ENCODE results near the gene TBRG1.
A peak's percentile ranks its signal among the peaks of the same experiment; 100 is the strongest.

Gene TBRG1

DNA sequence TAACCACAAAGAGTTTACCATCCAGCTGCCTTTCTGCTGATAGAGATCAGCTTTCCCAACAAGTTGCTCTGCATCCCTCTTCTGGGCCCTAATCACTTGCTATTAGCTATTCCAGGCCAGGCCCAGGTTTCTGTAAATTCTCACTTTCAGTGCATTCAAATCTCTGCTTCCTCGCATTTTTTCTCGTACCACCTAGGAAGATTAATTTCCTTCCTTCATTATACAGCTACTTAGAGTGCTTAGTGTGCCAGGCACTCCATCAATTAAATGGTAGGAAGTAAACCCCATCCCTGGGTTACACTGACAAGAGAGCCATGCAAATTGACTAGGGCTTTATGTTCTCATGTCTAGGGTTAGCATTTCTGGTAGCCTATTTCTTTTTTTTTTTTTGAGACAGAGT lies 41.2 kb downstream of the TBRG1 start:
- no peak for DNase-seq

DNA sequence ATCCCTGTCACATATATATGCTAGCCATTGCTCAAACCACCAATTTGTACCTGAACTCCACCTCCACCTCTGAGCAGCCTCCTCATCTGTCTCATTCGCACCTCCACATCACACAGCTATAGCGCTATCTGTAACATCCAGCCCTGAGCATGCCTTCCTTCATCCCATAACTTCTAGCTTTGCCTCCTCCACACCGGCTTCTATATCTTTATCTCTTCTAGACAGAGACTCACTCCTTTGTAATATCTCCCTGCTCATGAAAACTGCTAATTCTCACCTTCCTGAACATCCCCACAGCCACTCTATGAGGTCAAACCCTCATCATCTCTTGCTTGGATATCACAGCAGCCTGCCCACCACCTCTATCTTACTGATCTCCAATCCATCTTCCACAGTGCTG lies 44.9 kb downstream of the TBRG1 start:
- DNase-seq: no peak

DNA sequence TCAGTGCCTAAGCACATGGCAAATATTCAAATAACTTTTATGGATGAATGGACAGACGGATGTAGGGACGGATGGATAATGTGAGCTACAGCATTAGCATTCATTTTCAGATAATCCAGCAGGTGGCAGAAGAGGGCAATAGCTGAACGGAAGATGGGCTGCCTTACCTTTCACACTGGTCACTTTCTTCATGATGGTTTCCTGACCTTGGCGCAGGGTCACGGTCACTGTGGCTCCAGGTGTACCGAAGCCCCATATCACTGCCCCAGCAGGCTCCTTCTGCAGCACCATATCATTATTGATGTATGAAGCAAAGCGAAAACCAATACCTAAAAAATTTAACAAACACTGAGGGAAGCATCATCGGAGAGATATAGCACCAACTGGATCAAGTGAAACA lies 46.5 kb downstream of the TBRG1 start:
- peak; percentile 18 to 51 for DNase-seq

DNA sequence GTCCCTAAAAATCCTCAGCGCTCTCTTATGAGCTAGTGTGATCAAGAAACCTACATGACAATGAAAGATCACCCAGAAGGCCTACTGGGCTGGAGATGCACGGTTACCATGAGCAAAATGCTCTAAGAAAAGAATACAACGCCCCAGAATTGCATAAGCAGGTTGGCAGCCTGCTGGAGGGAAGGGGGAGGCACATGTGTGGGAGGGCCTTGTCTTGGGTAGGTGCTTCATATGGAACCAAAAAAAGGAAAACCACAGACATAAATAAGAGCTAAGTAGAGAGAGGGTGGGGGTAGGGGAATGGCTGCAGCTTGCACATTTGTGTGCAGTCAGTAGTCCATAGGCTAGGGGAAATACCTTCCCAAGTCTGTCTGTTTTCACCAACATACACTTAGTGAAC lies 48.1 kb downstream of the TBRG1 start:
- DNase-seq: no peak

DNA sequence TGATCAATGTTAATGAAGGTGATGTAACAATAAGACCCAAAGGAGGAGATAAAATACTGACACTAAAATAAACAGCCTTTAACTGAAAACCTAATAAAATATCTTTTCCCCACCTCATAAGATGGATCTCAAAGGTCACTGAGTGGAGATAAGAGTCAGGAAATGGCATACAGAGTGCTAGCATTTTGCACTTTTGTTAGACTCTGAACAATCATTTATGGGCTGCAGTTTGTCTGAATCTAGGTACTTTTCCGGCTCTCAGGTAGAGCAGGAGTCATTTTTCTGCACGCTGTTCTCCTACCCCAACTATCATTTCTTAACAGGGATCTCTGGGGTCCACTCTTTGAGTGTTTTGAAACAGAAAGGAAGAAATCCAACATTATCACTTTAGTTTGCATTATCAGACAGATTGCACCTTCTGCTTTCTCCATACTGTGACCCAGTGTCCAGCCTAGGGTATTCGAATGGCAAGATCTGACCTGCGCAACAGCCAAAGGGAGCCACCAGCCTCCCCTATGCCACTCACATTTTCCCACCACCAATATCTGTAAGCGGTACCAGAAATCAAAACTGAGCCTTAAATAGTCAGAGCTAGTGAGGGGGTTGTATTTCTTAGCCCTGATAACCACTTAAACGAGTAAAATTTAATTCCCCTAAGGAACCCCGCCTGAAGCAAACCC lies 50.0 kb downstream of the TBRG1 start:
- DNase-seq: no peak

DNA sequence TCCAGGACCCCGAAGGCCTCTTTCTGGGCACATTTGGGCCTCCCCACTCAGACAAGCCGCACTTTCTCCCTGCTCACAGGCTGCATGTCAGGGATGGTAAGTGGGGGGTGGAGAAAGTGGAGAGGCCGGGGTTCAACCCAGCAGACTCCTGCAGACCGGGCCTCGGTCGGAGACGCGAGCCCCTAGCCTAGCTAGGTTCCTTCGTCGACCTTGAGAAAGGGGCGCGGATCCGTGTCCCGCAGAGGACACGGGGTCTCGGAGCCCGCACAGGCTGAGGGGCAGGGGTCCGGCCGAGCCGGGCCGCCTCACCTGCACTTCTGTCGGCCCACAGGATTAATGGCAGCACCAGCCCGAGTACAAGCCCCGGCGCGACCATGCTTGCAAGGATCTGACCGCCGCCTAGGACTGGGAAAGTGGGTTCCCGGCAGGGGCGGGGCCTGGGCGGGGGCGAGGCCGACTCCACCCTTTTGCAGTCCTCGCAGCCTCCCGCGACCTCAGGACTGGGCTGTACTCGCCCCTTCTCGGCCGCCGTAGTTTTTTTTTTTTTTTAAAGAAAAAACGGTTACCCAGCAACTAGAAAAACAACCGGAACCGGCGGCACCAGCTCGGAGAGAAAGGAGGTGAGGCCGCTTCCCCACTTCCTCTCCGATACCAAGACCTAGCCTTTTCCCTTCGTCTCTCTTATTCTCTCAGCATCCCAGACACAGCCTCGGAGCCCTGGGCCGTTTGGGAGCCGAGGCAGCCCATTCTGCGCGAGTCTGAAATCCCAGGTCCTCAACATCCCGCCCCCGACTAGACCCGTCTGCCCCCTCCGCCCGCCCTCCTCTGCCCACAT lies 50.9 kb downstream of the TBRG1 start, which contains the start of the genes SIAE and SPA17:
Gene SIAE (minus strand): TSS at position 407 of the 835 bp plus-strand sequence. CDS start 31 bp downstream, at position 376.
Gene SPA17 (plus strand): TSS at position 572 of the 835 bp plus-strand sequence. CDS start 1,361 bp downstream, outside the sequence.
- peak; percentile 85 to 91 for DNase-seq

- peak in 1 of 2 experiments; percentile 16 for DNase-seq
Measured at GRCh38 chr11:124674168-124674517, 51.5 kb downstream of the TBRG1 start.

DNA sequence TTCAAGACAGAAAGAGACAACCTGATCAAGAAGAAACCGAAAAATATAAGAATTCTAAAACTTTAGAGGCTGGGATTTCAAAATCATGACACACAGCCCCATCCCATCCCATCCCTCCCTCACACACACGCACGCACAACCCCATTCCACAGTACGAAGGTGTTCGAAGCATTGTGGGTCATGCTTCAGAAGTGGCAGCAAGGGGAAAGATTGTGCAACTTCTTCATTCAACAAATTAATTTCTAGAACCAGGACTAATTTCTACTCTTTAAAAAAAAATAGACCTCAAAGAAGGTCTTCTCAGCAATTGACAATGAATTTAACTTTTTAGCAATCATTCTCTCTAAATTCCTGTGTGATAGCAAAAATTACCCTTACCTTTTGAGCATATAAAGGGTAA lies 51.9 kb downstream of the TBRG1 start:
- DNase-seq: no peak

GRCh38 chr11:124676386-124676785 lies 53.7 kb downstream of the TBRG1 start:
- DNase-seq: no peak

GRCh38 chr11:124678416-124678815 lies 55.8 kb downstream of the TBRG1 start:
- no peak for DNase-seq

- no peak for DNase-seq
Measured at GRCh38 chr11:124681421-124681820, 58.8 kb downstream of the TBRG1 start.

GRCh38 chr11:124682443-124682842 lies 59.8 kb downstream of the TBRG1 start:
- DNase-seq: no peak
